Left colon (tissue), 2 donors: ENCODE results near the gene CDK5RAP3. TPM values are rescaled to one million over a fixed set of nuclear protein-coding genes. Genes with fewer than 3 reads are reported as not detected.

Source experiments
- ATAC-seq: fragments of 200-7000 bp; cut with Tn5 transposase; one replicate; pipeline ENCODE4 v1.9.1; 2020; ENCODE audit warnings: mild to moderate bottlenecking, moderate library complexity
- DNase-seq, 2 donors: peaks; one replicate each; pipeline ENCODE4 v3.0.0-alpha.2; 2020
- intact Hi-C, 2 donors: fragments of 100-400 bp; cut with DNase I in 1 of 2; cut with micrococcal nuclease in 1 of 2; formaldehyde crosslinking; loops; one replicate each; pipeline versions ENCODE4 v1.11.2 to v1.14.0; 2022; cut with DNase I, micrococcal nuclease
- total RNA-seq, 2 donors: library from RNA; stranded (reverse); fragmentation: NEBNext Ultra II Directional; extraction: Animal tissue kit (Norgen Biotek cat#: 25700); gene quantifications; one replicate each; pipeline ENCODE4 v1.2.1, GENCODE V29; 2021
- donor health status: DM: no; HTN: no; CAD: no.
- donor health status: DM: yes; HTN: yes; CAD: no.

CDK5RAP3 gene
- total RNA-seq, 2 donors from 2014 or later: 136 to 187 TPM

GRCh38 chr17:47946516-47946915 is 24.4 kb upstream of the CDK5RAP3 start:
- no peak for ATAC-seq
- intact Hi-C loops: loop anchor here in 1 of 2 donors (10.0 kb wide), 1 partner anchor 102 kb away; the partner anchor contains the start of gene SCRN2
- peak in 1 of 2 donors; percentile 43 for DNase-seq

- intact Hi-C loops: loop anchor here in 1 of 2 donors (10.0 kb wide), 1 partner anchor 102 kb away; the partner anchor contains the start of gene SCRN2
- ATAC-seq: peak; percentile 51
These were observed 23.9 kb upstream of the CDK5RAP3 start for GRCh38 chr17:47946929-47947397.

GRCh38 chr17:47948706-47949196 is 22.2 kb upstream of the CDK5RAP3 start:
- intact Hi-C loops: loop anchor here in 1 of 2 donors (10.0 kb wide), 1 partner anchor 104 kb away; the partner anchor contains the start of gene SCRN2
- ATAC-seq: peak; percentile 5
- peak in 1 of 2 donors; percentile 53 for DNase-seq

More at GRCh38 chr17:47946929-47947397, 23.9 kb upstream of the CDK5RAP3 start:
- peak; percentile 88 to 90 for DNase-seq

- DNase-seq (peak; percentile 89 to 94), ATAC-seq (peak; percentile 31)
- intact Hi-C loops: loop anchor here in 1 of 2 donors (10.0 kb wide), 1 partner anchor 104 kb away; the partner anchor contains the start of gene SCRN2
These were observed 21.6 kb upstream of the CDK5RAP3 start for GRCh38 chr17:47949197-47949759.

DNA sequence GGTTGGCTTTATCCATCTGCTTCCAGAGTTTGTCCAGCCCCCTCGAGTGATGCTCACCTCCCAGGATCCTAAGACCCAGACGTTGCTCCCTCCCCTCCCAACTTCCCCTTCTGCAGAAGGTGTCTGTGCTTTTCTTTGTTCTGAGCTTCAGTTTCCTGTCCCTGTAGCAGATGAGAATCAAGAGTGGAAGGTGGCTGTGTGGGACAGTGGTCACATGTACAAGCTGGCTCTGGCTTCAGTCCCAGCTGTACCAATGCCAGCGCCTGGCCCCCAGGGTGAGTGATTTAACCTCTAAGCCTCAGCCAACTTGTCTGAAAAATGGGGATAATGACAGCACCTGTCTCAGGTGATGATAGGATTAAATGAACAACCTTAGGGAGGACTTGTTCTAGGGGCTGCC is 21.0 kb upstream of the CDK5RAP3 start:
- intact Hi-C loops: loop anchor here in 1 of 2 donors (10.0 kb wide), 1 partner anchor 105 kb away; the partner anchor contains the start of gene SCRN2
- ATAC-seq (no peak), DNase-seq (peak in 1 of 2 donors; percentile 62)

- DNase-seq (peak in 1 of 2 donors; percentile 43), ATAC-seq (no peak)
- intact Hi-C loops: no loop called here
These were observed 20.5 kb upstream of the CDK5RAP3 start for GRCh38 chr17:47950448-47950847.

DNA sequence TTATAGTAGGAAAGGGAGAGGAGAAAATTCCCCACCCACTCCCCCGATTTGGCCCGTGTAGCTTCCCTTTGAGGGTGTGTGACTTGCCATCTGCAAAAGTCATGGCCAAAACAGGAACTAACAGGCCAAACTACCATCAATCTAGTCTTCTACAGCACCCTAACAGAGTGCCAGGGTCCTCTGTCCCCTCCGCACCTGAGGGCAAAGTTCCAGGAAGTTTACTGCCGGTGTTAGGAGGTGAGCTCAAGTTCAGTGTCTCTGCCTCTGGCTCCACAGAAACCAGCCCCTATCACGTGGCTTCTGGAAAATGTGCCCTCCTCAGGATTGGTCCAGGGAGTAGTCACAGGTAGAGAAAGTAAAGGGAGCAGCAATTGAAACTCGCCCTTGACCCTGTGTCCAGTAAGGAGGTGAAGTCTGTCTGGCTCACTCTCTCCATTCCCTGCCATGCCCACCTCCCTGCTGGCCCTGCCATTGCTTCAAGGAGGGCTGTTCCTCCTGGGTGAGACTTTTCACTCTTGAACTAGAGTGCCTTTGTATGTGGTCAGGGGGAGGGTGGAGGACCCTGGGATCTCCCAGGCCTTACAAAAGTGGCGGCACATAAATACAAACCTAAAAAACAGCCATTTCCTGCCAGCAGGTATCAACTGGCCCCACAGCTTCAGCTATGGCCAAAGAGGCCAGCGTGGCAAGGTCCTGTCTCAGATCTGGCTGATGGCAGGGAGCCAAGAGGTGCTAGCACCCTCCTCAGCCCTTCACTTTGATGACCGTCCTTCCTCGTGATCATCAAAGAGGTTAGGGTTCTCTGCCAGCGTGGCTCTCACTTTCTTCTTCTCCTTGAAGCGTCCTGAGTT is 18.5 kb upstream of the CDK5RAP3 start:
- intact Hi-C loops: no loop called here
- ATAC-seq: peak; percentile 46
- peak; percentile 72 to 90 for DNase-seq

- ATAC-seq (no peak), DNase-seq (no peak)
- intact Hi-C loops: no loop called here
These were observed 17.0 kb upstream of the CDK5RAP3 start for GRCh38 chr17:47953909-47954308.

DNA sequence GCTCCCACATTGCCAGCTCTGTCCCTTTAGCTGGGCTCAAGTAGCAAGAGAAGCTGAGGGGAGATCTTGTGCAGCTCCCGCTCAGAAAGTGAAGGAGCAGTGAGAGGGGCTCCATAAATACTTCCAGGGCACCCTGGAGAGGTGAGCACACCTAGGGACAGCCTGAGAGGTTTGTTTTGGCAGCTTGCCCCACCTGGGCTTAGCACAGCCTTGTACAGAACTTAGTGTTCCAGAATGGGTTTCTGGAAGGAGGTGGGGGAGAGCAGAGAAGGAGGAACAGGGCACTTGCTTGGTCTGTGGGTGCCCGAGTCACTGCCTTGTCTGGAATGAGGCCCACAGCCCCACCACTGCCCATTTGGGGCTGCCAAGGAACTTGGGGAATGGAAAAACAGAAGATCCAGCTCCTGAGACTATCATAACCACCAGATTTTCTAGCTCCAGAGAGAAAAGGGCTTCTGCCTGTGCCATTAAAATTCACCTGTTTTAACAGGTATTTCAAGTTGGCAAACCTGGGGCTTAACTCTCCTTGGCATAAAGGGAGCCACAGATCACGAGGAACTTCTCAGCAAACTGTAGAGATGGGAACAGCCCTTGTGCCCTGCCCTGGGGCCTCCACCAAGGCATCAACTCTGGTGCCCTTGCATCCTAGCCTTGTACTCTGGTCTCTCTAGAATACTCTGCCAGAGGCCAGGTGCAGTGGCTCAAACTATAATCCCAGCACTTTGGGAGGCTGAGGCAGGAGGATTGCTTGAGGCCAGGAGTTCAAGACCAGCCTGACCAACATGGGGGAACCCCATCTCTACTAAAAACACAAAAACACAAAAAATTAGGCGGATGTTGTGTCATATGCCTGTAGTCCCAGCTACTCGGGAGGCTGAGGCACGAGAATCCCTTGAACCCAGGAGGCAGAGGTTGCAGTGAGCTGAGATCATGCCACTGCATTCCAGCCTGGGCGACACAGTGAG is 15.1 kb upstream of the CDK5RAP3 start:
- DNase-seq (peak in 1 of 2 donors; percentile 83), ATAC-seq (no peak)
- intact Hi-C loops: no loop called here

DNA sequence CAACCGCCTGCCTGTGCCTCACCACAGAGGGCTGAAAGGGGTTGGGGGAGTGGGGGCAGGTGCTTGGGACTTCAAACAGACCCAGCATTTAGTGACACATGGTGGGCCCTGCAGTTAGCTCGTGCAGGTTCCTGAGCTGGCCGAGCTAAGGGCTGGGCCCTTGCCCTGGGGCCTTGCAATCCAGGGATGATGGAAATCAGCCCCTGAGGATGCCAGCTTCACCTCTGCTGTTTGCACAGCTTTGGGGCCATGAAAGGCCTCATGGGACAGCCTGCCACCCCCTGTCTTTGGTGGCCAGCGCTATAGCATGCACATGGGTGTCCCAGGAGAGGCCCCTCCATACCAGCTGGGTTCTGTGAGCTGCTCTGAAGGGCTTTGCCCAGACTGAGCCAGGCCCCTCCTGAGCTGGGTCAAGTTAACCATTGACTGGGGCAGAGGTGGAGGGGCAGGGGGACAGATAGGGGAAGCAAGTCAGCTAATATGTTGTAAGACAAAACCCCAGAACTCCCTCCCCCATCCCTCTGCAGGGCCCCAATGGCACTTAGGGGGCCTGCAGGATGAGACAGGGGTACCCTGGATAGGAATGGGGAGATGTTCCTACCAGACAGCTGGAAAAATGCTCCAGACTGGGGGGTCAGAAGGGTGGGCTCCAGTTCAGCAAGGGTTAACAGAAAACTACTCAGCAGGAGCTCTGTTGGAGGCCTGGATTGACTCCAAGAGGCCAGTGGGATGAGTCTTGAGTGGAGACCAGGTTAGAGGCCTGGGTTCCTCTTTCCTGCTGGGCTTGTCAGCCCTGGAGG is 13.9 kb upstream of the CDK5RAP3 start:
- DNase-seq (no peak), ATAC-seq (peak; percentile 11)
- intact Hi-C loops: no loop called here

- ATAC-seq (peak; percentile 69), DNase-seq (peak; percentile 87 to 94)
- intact Hi-C loops: no loop called here
These were observed 13.1 kb upstream of the CDK5RAP3 start, which contains the start of gene PRR15L for GRCh38 chr17:47957591-47958490. Gene PRR15L, minus strand, starts transcription at chr17:47957883. Its CDS starts 4,649 bp downstream, at chr17:47953234.

- intact Hi-C loops: no loop called here
- peak; percentile 80 to 92 for DNase-seq
- peak; percentile 69 for ATAC-seq
These were observed 10.9 kb upstream of the CDK5RAP3 start for GRCh38 chr17:47959825-47960655.

DNA sequence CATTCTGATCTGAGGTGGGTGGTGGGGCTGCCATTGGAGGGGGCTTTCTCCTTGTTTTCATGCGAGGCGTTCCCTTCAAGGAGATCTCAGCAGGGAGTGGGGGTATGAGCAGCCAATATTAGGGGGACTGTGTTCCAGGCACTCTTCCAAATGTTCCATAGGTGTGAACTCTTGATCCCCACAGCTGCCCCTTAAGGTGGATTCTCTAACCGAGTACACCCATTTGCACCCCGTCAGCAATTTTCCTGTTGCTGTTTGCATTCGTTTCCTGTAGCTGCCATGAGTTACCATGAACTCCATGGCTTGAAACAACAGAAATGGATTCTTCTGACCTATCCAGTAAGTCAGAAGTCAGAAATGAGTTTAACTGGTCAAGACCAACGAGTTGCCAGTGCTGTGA is 9.5 kb upstream of the CDK5RAP3 start:
- no peak for ATAC-seq
- intact Hi-C loops: no loop called here
- DNase-seq: no peak

DNA sequence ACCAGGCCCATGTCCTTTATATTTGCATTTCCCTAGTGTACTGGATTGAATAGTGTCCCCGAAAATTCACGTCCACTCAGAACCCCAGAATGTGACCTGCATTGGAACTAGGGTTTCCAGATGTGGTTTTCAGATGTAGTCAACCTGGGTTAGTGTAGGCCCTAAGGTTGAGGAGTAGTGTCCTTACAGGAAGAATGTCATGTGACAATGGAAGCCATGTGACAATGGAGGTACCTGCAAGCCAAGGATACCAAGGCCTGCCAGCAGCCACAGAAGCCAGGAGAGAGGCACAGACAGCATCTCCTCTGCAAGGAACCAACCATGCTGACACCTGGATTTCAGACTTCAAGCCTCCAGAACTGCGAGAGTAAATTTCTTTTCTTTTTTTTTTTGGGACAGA is 8.0 kb upstream of the CDK5RAP3 start:
- DNase-seq (no peak), ATAC-seq (no peak)
- intact Hi-C loops: no loop called here

- intact Hi-C loops: no loop called here
- no peak for DNase-seq
- no peak for ATAC-seq
These were observed 6.1 kb upstream of the CDK5RAP3 start for GRCh38 chr17:47964856-47965255.

- intact Hi-C loops: no loop called here
- ATAC-seq: peak; percentile 68
- peak; percentile 74 to 86 for DNase-seq
These were observed 4.8 kb upstream of the CDK5RAP3 start for GRCh38 chr17:47966079-47966519.
